Measurements from ENCODE around the gene MYCL.
A peak's percentile ranks its signal among the peaks of the same experiment; 100 is the strongest.
"Not testable (repeated sequence)": the region's sequence is repeated elsewhere in the genome, so short reads cannot be mapped to it uniquely, and the experiment has no call there.

MYCL gene

DNA sequence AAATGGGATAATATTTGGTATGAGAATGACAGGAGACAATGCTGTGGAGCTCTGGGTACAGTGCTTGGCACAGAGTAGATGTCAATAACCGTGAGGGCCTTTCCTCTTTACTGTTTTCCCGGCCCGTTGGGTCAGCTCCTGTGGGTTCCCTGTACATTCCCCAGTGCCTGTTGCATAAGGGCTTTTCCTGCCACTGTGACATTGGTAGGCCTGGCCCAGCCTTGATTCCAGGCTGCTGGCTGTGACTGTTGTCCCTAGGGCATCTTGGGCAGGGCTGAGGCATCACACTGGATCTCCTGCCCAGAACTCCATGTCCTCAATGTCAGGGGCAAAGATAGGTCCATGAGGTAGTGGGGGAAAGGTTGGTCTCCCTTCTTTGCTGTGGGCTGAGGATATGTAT lies 25.8 kb upstream of the MYCL start:
- Mint-ChIP-seq H3K36me3 (ENCODE audit: low read depth) (no peaks in the 10 kb centered on the region), H3K4me1 (ENCODE audit: low read depth) (no peaks in the 10 kb centered on the region), H3K4me3 (no peak overlapping the region), H3K27me3 (no peaks in the 10 kb centered on the region), H3K27ac (no peak overlapping the region), H3K9me3 (no peaks in the 10 kb centered on the region)

DNA sequence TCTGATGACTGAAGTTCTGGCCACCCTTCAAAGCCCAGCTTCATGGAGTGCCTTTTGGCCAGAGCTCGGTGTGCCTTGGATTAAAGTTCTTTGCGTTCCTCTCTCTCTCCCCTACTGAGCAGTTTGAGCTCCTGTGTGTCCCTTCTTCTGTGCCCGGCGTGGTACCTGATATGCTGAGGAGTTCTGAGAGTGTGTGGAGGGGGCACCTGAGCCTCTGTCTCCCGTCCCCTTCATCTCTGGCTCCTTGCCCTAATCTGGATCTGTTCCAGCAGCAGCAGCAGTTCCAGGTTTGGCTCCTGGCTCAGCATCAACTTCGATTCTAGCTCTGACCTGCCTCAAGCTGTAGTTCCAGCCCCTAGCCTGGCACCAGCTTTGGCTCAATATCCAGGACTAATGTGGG lies 25.1 kb upstream of the MYCL start:
- H3K4me1 Mint-ChIP-seq (ENCODE audit: low read depth) = no peaks in the 10 kb centered on the region
- H3K4me3 Mint-ChIP-seq = no peak overlapping the region
- H3K27me3 Mint-ChIP-seq = no peaks in the 10 kb centered on the region
- no peaks in the 10 kb centered on the region for H3K36me3 Mint-ChIP-seq (ENCODE audit: low read depth)
- no peak overlapping the region for H3K27ac Mint-ChIP-seq
- no peaks in the 10 kb centered on the region for H3K9me3 Mint-ChIP-seq

DNA sequence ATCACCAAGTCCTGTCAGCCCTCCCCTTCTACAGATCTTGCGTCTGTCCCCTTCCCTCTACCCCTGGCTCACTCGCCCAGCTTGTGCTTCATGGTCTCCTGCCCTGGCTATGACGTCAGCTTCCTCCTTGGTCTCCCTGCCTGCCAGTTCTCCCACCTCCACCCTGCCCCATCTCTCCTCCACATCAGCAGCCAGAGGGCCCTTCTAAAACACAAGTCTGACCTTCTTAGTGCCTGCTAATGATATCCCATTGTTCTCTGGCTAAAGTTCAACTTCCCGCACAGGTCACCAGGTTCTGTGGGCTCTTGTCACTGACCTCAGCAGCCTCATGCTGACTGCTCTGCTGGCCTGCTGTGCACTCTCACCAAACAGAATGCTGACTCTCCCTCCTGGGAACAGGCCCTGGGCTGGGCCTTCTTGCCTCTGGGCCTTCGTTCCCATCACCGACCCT lies 24.7 kb upstream of the MYCL start:
- no peaks in the 10 kb centered on the region for H3K27me3 Mint-ChIP-seq

DNA sequence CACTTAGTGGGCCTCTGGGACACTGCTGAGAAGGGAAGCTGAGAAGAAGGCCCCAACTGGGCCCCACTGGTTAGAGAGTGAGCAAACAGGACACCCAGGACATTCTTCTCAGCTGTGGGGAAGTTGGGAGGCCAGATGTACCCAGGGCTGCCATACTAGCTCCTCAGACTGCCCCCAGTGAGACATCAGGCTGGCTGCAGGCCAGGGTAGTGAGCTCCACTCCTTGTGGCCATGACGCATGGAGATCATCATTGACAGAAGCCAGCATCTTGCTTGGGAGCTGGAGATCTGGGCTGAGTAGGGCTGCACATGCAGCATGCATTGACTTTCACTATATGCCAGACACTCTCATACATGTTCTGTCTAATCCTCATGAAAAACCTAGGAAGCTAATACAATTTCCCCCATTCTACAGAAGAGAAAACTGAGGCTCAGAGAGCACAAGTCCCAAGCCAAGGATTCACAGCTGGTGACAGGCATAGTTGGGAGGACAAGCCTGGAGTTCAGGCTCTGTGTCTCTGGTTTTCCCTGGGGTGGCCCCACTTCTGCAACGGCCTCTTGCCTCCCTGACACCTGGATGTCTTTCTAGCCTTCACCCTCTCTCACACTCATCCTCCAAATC lies 24.1 kb upstream of the MYCL start:
- H3K27ac Mint-ChIP-seq = no peak overlapping the region
- no peaks in the 10 kb centered on the region for H3K36me3 Mint-ChIP-seq (ENCODE audit: low read depth)
- no peaks in the 10 kb centered on the region for H3K4me1 Mint-ChIP-seq (ENCODE audit: low read depth)
- H3K27me3 Mint-ChIP-seq = no peaks in the 10 kb centered on the region
- H3K9me3 Mint-ChIP-seq = no peaks in the 10 kb centered on the region
- H3K4me3 Mint-ChIP-seq = no peak overlapping the region

More for the DNA sequence above, 24.7 kb upstream of the MYCL start:
- H3K36me3 Mint-ChIP-seq (ENCODE audit: low read depth) = no peaks in the 10 kb centered on the region
- H3K4me1 Mint-ChIP-seq (ENCODE audit: low read depth) = no peaks in the 10 kb centered on the region
- no peak overlapping the region for H3K27ac Mint-ChIP-seq
- H3K4me3 Mint-ChIP-seq = no peak overlapping the region
- H3K9me3 Mint-ChIP-seq = no peaks in the 10 kb centered on the region

- no peaks in the 10 kb centered on the region for H3K9me3 Mint-ChIP-seq
- H3K27me3 Mint-ChIP-seq = no peaks in the 10 kb centered on the region
- no peak overlapping the region for H3K27ac Mint-ChIP-seq
- peaks cover 4% of the 10 kb centered on the region for H3K4me1 Mint-ChIP-seq (ENCODE audit: low read depth)
- no peaks in the 10 kb centered on the region for H3K36me3 Mint-ChIP-seq (ENCODE audit: low read depth)
- H3K4me3 Mint-ChIP-seq = no peak overlapping the region
Observed at GRCh38 chr1:39922251-39922688, 20.6 kb upstream of the MYCL start.

GRCh38 chr1:39919545-39919944 lies 17.8 kb upstream of the MYCL start:
- no peak overlapping the region for H3K27ac Mint-ChIP-seq
- no peak overlapping the region for H3K4me3 Mint-ChIP-seq
- H3K27me3 Mint-ChIP-seq = no peaks in the 10 kb centered on the region
- H3K4me1 Mint-ChIP-seq (ENCODE audit: low read depth) = peaks cover 4% of the 10 kb centered on the region
- H3K36me3 Mint-ChIP-seq (ENCODE audit: low read depth) = no peaks in the 10 kb centered on the region
- no peaks in the 10 kb centered on the region for H3K9me3 Mint-ChIP-seq

GRCh38 chr1:39917825-39918224 lies 16.1 kb upstream of the MYCL start:
- Mint-ChIP-seq H3K4me1 (ENCODE audit: low read depth) (peaks cover 4% of the 10 kb centered on the region), H3K27me3 (no peaks in the 10 kb centered on the region), H3K9me3 (no peaks in the 10 kb centered on the region), H3K4me3 (no peak overlapping the region), H3K27ac (no peak overlapping the region), H3K36me3 (ENCODE audit: low read depth) (no peaks in the 10 kb centered on the region)

DNA sequence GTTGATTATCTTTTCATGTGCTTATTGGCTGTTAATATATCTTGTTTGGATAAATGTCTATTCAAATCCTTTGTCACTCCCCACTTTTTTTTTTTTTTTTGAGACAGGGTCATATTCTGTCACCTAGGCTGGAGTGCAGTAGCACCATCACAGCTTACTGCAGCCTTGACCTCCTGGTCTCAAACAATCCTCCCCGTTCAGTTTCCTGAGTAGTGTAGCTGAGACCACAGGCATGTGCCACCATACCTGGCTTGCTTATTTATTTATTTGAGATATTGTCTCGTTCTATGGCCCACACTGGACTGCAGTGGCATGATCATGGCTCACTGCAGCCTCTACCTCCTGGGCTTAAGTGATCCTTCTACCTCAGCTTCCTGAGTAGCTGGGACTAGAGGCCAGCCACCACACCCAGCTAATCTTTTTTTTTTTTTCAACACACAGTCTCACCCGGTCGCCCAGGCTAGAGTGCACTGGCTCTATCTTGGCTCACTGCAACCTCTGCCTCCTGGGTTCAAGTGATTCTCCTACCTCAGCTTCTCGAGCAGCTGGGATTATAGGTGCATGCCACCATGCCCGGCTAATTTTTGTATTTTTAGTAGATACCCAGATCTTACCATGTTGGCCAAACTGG lies 13.9 kb upstream of the MYCL start:
- Mint-ChIP-seq H3K4me1 (ENCODE audit: low read depth) (peaks cover 4% of the 10 kb centered on the region), H3K27ac (no peak overlapping the region), H3K9me3 (no peaks in the 10 kb centered on the region), H3K4me3 (no peak overlapping the region), H3K27me3 (peaks cover 3% of the 10 kb centered on the region), H3K36me3 (ENCODE audit: low read depth) (no peaks in the 10 kb centered on the region)

- H3K27ac Mint-ChIP-seq; H3K4me1 Mint-ChIP-seq (ENCODE audit: low read depth); H3K4me3 Mint-ChIP-seq; H3K9me3 Mint-ChIP-seq; H3K36me3 Mint-ChIP-seq (ENCODE audit: low read depth): not testable (repeated sequence)
- H3K27me3 Mint-ChIP-seq = peaks cover 19% of the 10 kb centered on the region
Observed at GRCh38 chr1:39913136-39913535, 11.4 kb upstream of the MYCL start.

- Mint-ChIP-seq H3K36me3 (ENCODE audit: low read depth) (peaks cover 14% of the 10 kb centered on the region), H3K27me3 (peaks cover 37% of the 10 kb centered on the region), H3K27ac (no peak overlapping the region), H3K4me1 (ENCODE audit: low read depth) (peaks cover 3% of the 10 kb centered on the region), H3K9me3 (peaks cover 5% of the 10 kb centered on the region), H3K4me3 (no peak overlapping the region)
Observed at GRCh38 chr1:39910263-39910662, 8.5 kb upstream of the MYCL start.

- H3K27ac Mint-ChIP-seq = no peak overlapping the region
- H3K36me3 Mint-ChIP-seq (ENCODE audit: low read depth) = peaks cover 14% of the 10 kb centered on the region
- H3K4me1 Mint-ChIP-seq (ENCODE audit: low read depth) = peaks cover 3% of the 10 kb centered on the region
- H3K9me3 Mint-ChIP-seq = peaks cover 5% of the 10 kb centered on the region
- no peak overlapping the region for H3K4me3 Mint-ChIP-seq
- H3K27me3 Mint-ChIP-seq = peaks cover 50% of the 10 kb centered on the region
Observed at GRCh38 chr1:39908534-39908933, 6.8 kb upstream of the MYCL start.

- peaks cover 58% of the 10 kb centered on the region for H3K27me3 Mint-ChIP-seq
- peaks cover 3% of the 10 kb centered on the region for H3K4me1 Mint-ChIP-seq (ENCODE audit: low read depth)
- H3K4me3 Mint-ChIP-seq = no peak overlapping the region
- H3K36me3 Mint-ChIP-seq (ENCODE audit: low read depth) = peaks cover 14% of the 10 kb centered on the region
- peaks cover 5% of the 10 kb centered on the region for H3K9me3 Mint-ChIP-seq
- H3K27ac Mint-ChIP-seq = peak overlapping the region; percentile 38
Observed at GRCh38 chr1:39907528-39908453, 6.1 kb upstream of the MYCL start.

DNA sequence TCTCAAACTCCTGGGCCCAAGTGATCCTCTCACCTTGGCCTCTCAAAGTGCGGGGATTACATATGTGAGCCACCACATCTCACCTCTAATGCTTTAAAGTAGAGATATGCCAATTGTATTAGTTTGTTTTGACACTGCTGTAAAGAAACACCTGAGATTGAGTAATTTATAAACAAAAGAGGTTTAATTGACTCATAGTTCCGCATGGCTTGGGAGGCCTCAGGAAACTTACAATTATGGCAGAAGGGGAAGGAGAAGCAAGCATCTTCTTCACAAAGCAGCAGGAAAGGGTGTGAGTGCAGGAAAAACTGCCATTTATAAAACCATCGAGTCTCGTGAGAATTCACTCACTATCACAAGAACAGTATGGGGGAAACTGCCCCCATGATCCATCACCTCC lies 3.5 kb upstream of the MYCL start:
- Mint-ChIP-seq H3K27me3 (peaks cover 65% of the 10 kb centered on the region), H3K4me3 (no peak overlapping the region), H3K36me3 (ENCODE audit: low read depth) (peaks cover 14% of the 10 kb centered on the region), H3K9me3 (peaks cover 5% of the 10 kb centered on the region), H3K27ac (no peak overlapping the region), H3K4me1 (ENCODE audit: low read depth) (peaks cover 3% of the 10 kb centered on the region)

DNA sequence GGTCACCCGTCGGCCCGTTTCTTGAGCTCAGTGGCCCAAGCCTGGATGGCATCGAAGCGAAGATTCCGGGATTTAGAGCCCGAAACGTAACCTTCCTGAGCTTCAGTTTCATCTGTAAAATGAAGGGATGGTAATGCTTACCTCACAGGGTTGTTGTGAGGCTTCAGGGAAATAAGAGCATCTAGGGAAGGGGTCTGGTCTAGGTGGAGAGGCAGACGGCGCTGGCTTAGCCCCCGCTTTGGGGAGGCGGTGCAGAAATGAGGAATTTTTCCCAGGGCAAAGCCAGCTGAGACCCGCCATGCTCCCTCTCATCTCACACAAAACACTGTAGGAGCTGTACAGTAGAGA lies 717 bp upstream of the MYCL start:
- no peaks in the 10 kb centered on the region for H3K4me1 Mint-ChIP-seq (ENCODE audit: low read depth)
- H3K36me3 Mint-ChIP-seq (ENCODE audit: low read depth) = peaks cover under 1% of the 10 kb centered on the region
- H3K27me3 Mint-ChIP-seq = peaks cover 68% of the 10 kb centered on the region
- peak overlapping the region; percentile 69 for H3K4me3 Mint-ChIP-seq
- no peak overlapping the region for H3K27ac Mint-ChIP-seq
- peaks cover under 1% of the 10 kb centered on the region for H3K9me3 Mint-ChIP-seq

DNA sequence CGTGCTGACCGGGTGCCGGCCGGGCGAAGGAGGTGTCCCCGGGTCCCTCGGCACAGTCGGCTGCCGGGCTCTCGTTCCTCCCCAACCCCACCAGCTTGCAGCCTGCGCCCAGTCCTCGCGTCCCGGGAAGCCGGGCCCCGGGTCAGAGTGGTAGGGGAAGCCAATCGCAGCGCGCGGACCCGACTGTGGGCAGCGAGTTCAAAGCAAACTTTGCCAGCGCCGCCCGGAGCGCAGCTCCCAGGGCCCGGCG lies 328 bp downstream of the MYCL start:
- H3K4me1 Mint-ChIP-seq (ENCODE audit: low read depth) = no peaks in the 10 kb centered on the region
- H3K27me3 Mint-ChIP-seq = peaks cover 61% of the 10 kb centered on the region
- H3K9me3 Mint-ChIP-seq = no peaks in the 10 kb centered on the region
- H3K4me3 Mint-ChIP-seq = no peak overlapping the region
- H3K27ac Mint-ChIP-seq = no peak overlapping the region
- no peaks in the 10 kb centered on the region for H3K36me3 Mint-ChIP-seq (ENCODE audit: low read depth)

All from stimulated activated naive CD8-positive, alpha-beta T cell treated with anti-CD3 and anti-CD28 coated beads, Interleukin-15, Interleukin-2, amounts not matched to agents 100 ng/mL and 50 ng/mL, for 24 hours (primary cell).